HepG2 (cell line): ENCODE results near the gene ZNF512B. TPM values are rescaled to one million over a fixed set of nuclear protein-coding genes. Genes with fewer than 3 reads are reported as not detected.

Experiments
- ATAC-seq: fragments of 200-7000 bp; cut with Tn5 transposase; 3 replicates; pipeline ENCODE4 v1.9.1; 2020; ENCODE audit warnings: mild to moderate bottlenecking, moderate library complexity
- BruUV-seq: library from RNA; stranded (reverse); fragments of 400-500 nt; replicated peaks from 2 replicates; lab custom pipeline; 2021; lab: Mats Ljungman, UMichigan
- CTCF ChIA-PET: fragments of 300-600 bp; formaldehyde crosslinking; extraction: SDS; loops from one replicate; lab custom pipeline; 2021; ENCODE audit warnings: low total read pairs, inconsistent platforms, low intra/inter-chr PET ratio; lab: Yijun Ruan, JAX
- POLR2A ChIA-PET: fragments of 350-600 bp; sonication (Branson Sonifier 250); formaldehyde crosslinking; loops from one replicate; lab custom pipeline; 2020; ENCODE audit warnings: antibody characterized with exemption, inconsistent platforms; lab: Yijun Ruan, JAX
- DNase-seq: peaks from one replicate; pipeline ENCODE4 v3.0.0-alpha.2; 2015; ENCODE audit warnings: low spot score
- FAIRE-seq: peaks from 3 replicates; lab custom pipeline; 2011; peaks lifted over from hg19 to GRCh38; lab: Jason Lieb, UNC
- H2AFZ ChIP-seq: one replicate; pipeline ENCODE4 v1.6.1; 2011; ENCODE audit warnings: low read length, inconsistent platforms
- H3K27ac ChIP-seq: fragments of 300-600 bp; 3 replicates; pipeline ENCODE4 v1.8.0; 2011; ENCODE audit warnings: mixed run types, mild to moderate bottlenecking, mixed read lengths, low read length, inconsistent platforms; ENCODE audit not compliant: insufficient read depth; ENCODE audit errors: extremely low read length
- H3K27me3 ChIP-seq, 2 experiments: fragments of 200-600 bp in 1 of 2; 2 replicates in 1 of 2; 3 replicates in 1 of 2; pipeline versions ENCODE4 v1.6.0 to v1.8.0; 2011; ENCODE audit warnings: low read length in 2 of 2, mild to moderate bottlenecking in 2 of 2, moderate library complexity in 2 of 2, inconsistent platforms in 1 of 2; ENCODE audit not compliant: insufficient read depth in 2 of 2, control insufficient read depth in 1 of 2
- H3K36me3 ChIP-seq, 2 experiments: fragments of 200-600 bp in 1 of 2; replicated peaks in 1 of 2; 2 replicates in 1 of 2; 3 replicates in 1 of 2; pipeline versions ENCODE4 v1.5.1 to v1.8.0; 2011; ENCODE audit warnings: low read length in 2 of 2, inconsistent platforms in 1 of 2; ENCODE audit not compliant: insufficient read depth in 2 of 2, control insufficient read depth in 1 of 2
- H3K4me1 ChIP-seq: 2 replicates; pipeline ENCODE4 v1.5.1; 2012; ENCODE audit warnings: low read length, inconsistent platforms; ENCODE audit not compliant: insufficient read depth
- H3K4me2 ChIP-seq: 2 replicates; pipeline ENCODE4 v1.6.0; 2011; ENCODE audit warnings: low read depth, low read length, inconsistent platforms
- H3K4me3 ChIP-seq, 3 experiments: fragments of 200-600 bp in 1 of 3; sonication (generic), shearing (Covaris generic) in 1 of 3; replicated peaks in 1 of 3; 2 replicates each; pipeline ENCODE4 v1.5.1; 2011 to 2016; ENCODE audit warnings: low read length in 3 of 3, inconsistent platforms in 2 of 3, low read depth in 2 of 3, mild to moderate bottlenecking in 2 of 3, control low read depth in 1 of 3, mixed read lengths in 1 of 3; ENCODE audit not compliant: insufficient read depth in 1 of 3
- H3K79me2 ChIP-seq: one replicate; pipeline ENCODE4 v1.6.1; 2011; ENCODE audit warnings: low read length, inconsistent platforms; ENCODE audit not compliant: insufficient read depth
- H3K9ac ChIP-seq: 2 replicates; pipeline ENCODE4 v1.6.0; 2011; ENCODE audit warnings: mild to moderate bottlenecking, low read depth, low read length, inconsistent platforms; ENCODE audit not compliant: insufficient read depth
- H3K9me3 ChIP-seq: 2 replicates; pipeline ENCODE4 v1.5.1; 2012; ENCODE audit warnings: mild to moderate bottlenecking, low read length
- H4K20me1 ChIP-seq: 2 replicates; pipeline ENCODE4 v1.6.0; 2011; ENCODE audit warnings: inconsistent platforms, mild to moderate bottlenecking, low read length, moderate library complexity; ENCODE audit not compliant: insufficient read depth
- AGO2 ChIP-seq: fragments of 200-400 bp; formaldehyde crosslinking; optimal IDR thresholded peaks from 2 replicates; pipeline ENCODE3; 2017; ENCODE audit warnings: mild to moderate bottlenecking, low read depth, low read length, moderate library complexity
- ATAD3A ChIP-seq: sonication (generic); formaldehyde crosslinking; IDR thresholded peaks from 2 replicates; pipeline ENCODE4 v1.4.0; 2020; ENCODE audit warnings: missing genetic modification reagents
- ATF7 ChIP-seq, 2 experiments: fragments of 450-650 bp in 1 of 2; sonication (generic) in 1 of 2; formaldehyde crosslinking in 1 of 2; IDR thresholded peaks; 2 replicates each; pipeline versions ENCODE4 v1.4.0 to v1.6.1; 2016 to 2020; ENCODE audit warnings: antibody characterized with exemption in 1 of 2, mild to moderate bottlenecking in 1 of 2, missing genetic modification reagents in 1 of 2
- CCDC6 ChIP-seq: sonication (generic); formaldehyde crosslinking; IDR thresholded peaks from 2 replicates; pipeline ENCODE4 v1.8.1; 2022; ENCODE audit warnings: mild to moderate bottlenecking, missing genetic modification reagents, moderate library complexity
- JUN ChIP-seq: sonication (generic); formaldehyde crosslinking; IDR thresholded peaks from 2 replicates; pipeline ENCODE4 v1.4.0; 2020; ENCODE audit warnings: mild to moderate bottlenecking, missing genetic modification reagents
- NR2F2 ChIP-seq: IDR thresholded peaks from 2 replicates; pipeline ENCODE4 v1.6.1; 2012; ENCODE audit warnings: low read depth, inconsistent platforms, borderline replicate concordance
- PCBP1 ChIP-seq: fragments of 200-400 bp; formaldehyde crosslinking; IDR thresholded peaks from 2 replicates; pipeline ENCODE4 v1.6.1; 2017; ENCODE audit warnings: mild to moderate bottlenecking, low read depth, low read length, borderline replicate concordance
- SUZ12 ChIP-seq: fragments of 150-350 bp; IDR thresholded peaks from 2 replicates; pipeline ENCODE4 v1.6.1; 2014; ENCODE audit warnings: low read depth, low read length
- TGIF2 ChIP-seq: IDR thresholded peaks from 2 replicates; pipeline ENCODE4 v1.6.1; 2016; ENCODE audit warnings: control low read depth, missing compliant biosample characterization
- ZBTB8A ChIP-seq: sonication (generic); formaldehyde crosslinking; IDR thresholded peaks from 2 replicates; pipeline ENCODE4 v1.4.0; 2020; ENCODE audit warnings: mild to moderate bottlenecking, low read depth, missing genetic modification reagents, borderline replicate concordance
- ZGPAT ChIP-seq: IDR thresholded peaks from 2 replicates; pipeline ENCODE4 v1.6.1; 2016; ENCODE audit warnings: mild to moderate bottlenecking
- ZNF646 ChIP-seq: sonication (generic); formaldehyde crosslinking; IDR thresholded peaks from 2 replicates; pipeline ENCODE4 v1.9.0; 2021; ENCODE audit warnings: mild to moderate bottlenecking, missing genetic modification reagents
- ZNF790 ChIP-seq: sonication (generic); formaldehyde crosslinking; IDR thresholded peaks from 2 replicates; pipeline ENCODE4 v1.8.0; 2022; ENCODE audit warnings: missing genetic modification reagents, mild to moderate bottlenecking, borderline replicate concordance
- WGBS: methylation state at CpG from one replicate; pipeline ENCODE4 v1.1.6; 2017; ENCODE audit warnings: low lambda C conversion rate; 5-methylcytosine and 5-hydroxymethylcytosine counted together
- in situ Hi-C: cut with HindIII; loops from 2 replicates; pipeline ENCODE4 v1.10.0; 2017; ENCODE audit warnings: low pct_unique_long_range_greater_than_20kb; ENCODE audit not compliant: extremely low pct_ligation_motif_present
- intact Hi-C: fragments of 100-400 bp; cut with micrococcal nuclease; formaldehyde crosslinking; loops from one replicate; pipeline ENCODE4 v1.10.0; 2022; ENCODE audit not compliant: unreplicated experiment
- polyA plus RNA-seq, 8 experiments: library from polyadenylated mRNA; depleted of rRNA in 3 of 8; stranded (reverse) in 7 of 8; unstranded in 1 of 8; fragments of >200 nt; fragmentation: Illumina TruSeq in 4 of 8; extraction: Trizol in 4 of 8; gene quantifications; 2 replicates each; pipeline versions ENCODE4 v1.2.1 to v1.2.3, GENCODE V29; 2011 to 2016; ENCODE audit warnings: low read depth in 4 of 8, missing spikeins in 1 of 8, mixed read lengths in 1 of 8; ENCODE audit not compliant: insufficient read depth in 1 of 8
- total RNA-seq, 5 experiments: library from RNA; depleted of rRNA; stranded (reverse); fragments of >200 nt; fragmentation: Illumina TruSeq; extraction: Trizol; gene quantifications; 2 replicates each; pipeline ENCODE4 v1.2.3, GENCODE V29; 2016; ENCODE audit warnings: low read depth in 1 of 5
- TF ChIP-seq, protein P1 (sequence below): IDR thresholded peaks from 2 replicates; pipeline ENCODE4 v1.6.1; 2016; ENCODE audit warnings: missing compliant biosample characterization, missing genetic modification reagents, borderline replicate concordance

ZNF512B gene
- total and polyA plus RNA-seq, 2 of the 13 experiments (the other 11 are each of a cell fraction or from before 2014, with no cell fraction given): 11.5 to 30.6 TPM

DNA sequence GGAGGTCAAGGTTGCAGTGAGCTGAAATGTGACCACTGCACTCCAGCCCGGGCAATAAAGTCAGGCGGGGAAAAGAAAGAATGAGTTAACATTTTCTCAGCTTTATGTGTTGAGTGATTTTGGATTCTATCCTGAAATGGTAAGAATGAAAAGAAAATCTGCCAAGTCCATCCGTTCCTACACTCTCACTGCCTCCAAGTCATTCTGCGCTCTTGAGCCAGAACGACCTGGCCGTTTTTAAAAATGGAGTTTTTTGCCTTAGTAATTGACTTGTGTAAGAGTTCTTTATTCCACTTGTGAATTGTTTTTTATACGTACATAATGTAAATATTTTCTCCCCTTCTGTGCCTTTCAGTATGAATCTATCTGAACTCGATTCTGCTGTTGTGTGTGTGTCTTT, 46.1 kb downstream of the ZNF512B start (continued):
- TF ChIP-seq ZGPAT (CRISPR knock-in tag) (no peak), CCDC6 (CRISPR knock-in tag) (no peak), ATAD3A (CRISPR knock-in tag) (no peak), ZBTB8A (no peak), JUN (CRISPR knock-in tag) (no peak), ZNF790 (no peak)
- TF ChIP-seq, protein P1, sequence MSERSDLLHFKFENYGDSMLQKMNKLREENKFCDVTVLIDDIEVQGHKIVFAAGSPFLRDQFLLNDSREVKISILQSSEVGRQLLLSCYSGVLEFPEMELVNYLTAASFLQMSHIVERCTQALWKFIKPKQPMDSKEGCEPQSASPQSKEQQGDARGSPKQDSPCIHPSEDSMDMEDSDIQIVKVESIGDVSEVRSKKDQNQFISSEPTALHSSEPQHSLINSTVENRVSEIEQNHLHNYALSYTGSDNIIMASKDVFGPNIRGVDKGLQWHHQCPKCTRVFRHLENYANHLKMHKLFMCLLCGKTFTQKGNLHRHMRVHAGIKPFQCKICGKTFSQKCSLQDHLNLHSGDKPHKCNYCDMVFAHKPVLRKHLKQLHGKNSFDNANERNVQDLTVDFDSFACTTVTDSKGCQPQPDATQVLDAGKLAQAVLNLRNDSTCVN (CRISPR knock-in tag): no peak

DNA sequence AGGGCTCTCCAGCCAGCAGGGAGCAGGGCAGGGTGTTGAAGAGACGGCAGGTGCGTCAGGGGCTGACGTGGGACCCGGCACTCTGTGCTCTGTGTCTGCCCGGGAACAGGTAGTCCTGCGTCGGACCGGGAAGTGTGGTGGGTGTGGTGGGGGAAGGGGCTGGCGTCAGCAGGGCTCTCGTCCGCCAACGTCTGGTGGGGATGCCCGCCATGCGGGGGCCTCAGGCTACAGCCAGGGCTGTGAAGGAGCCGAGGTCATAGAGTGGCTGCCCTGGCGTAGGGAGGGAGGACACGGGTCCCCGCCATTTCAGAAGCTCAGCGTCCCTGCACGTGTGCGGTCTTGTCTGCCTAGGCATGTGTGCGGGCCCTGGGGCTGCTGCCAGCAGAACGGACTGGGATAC, 49.5 kb downstream of the ZNF512B start:
- peak; percentile 49 for TF ChIP-seq AGO2
- no peak for TF ChIP-seq TGIF2 (CRISPR knock-in tag)
- TF ChIP-seq NR2F2: no peak
- no peak for TF ChIP-seq SUZ12
- no peak for TF ChIP-seq ZNF646 (CRISPR knock-in tag)
- no peak for TF ChIP-seq ATF7 (IDR thresholded peaks at IDR 0.05)
- TF ChIP-seq ATF7 (CRISPR knock-in tag; IDR thresholded peaks at IDR 0.05): no peak
- 0 out of 2 replicates have a peak, but pooled peaks have one; percentile 22 for TF ChIP-seq PCBP1
- TF ChIP-seq, all 625 proteins: peak for 2
- POLR2A ChIA-PET: interaction anchor here (1.5 kb wide), 1 partner anchor 60 kb away, joined by 3 read pairs; the partner anchor contains the start of gene PRPF6
- FAIRE-seq (no peak), ATAC-seq (no peak; the same call in 2 of the 3 replicates), DNase-seq (no peak)
- Histone ChIP-seq H3K4me1 (peaks cover 11% of the 10 kb centered on the region), H3K27me3 (no peaks in the 10 kb centered on the region), H3K9ac (no peak overlapping the region), H4K20me1 (peaks cover 3% of the 10 kb centered on the region; the same call in 1 of the 2 replicates), H3K79me2 (peaks cover 27% of the 10 kb centered on the region), H3K36me3 (peaks cover 20 to 24% of the 10 kb centered on the region in 2 experiments; a peak in 4 of 5 replicates), H3K9me3 (no peaks in the 10 kb centered on the region), H3K27ac (no peak overlapping the region), H3K4me2 (no peak overlapping the region), H2AFZ (no peak overlapping the region), H3K4me3 (no peak overlapping the region)
- intact Hi-C loops (no loop called here), in situ Hi-C loops (no loop called here)
- no TSS peak for BruUV-seq
- 97% methylated on average over 23 of the region's 23 CpGs for WGBS
- CTCF ChIA-PET: no interaction called here
